Measurements from ENCODE around the gene SLC19A3.
"Not testable (repeated sequence)": the region's sequence is repeated elsewhere in the genome, so short reads cannot be mapped to it uniquely, and the experiment has no call there.

The SLC19A3 gene

DNA sequence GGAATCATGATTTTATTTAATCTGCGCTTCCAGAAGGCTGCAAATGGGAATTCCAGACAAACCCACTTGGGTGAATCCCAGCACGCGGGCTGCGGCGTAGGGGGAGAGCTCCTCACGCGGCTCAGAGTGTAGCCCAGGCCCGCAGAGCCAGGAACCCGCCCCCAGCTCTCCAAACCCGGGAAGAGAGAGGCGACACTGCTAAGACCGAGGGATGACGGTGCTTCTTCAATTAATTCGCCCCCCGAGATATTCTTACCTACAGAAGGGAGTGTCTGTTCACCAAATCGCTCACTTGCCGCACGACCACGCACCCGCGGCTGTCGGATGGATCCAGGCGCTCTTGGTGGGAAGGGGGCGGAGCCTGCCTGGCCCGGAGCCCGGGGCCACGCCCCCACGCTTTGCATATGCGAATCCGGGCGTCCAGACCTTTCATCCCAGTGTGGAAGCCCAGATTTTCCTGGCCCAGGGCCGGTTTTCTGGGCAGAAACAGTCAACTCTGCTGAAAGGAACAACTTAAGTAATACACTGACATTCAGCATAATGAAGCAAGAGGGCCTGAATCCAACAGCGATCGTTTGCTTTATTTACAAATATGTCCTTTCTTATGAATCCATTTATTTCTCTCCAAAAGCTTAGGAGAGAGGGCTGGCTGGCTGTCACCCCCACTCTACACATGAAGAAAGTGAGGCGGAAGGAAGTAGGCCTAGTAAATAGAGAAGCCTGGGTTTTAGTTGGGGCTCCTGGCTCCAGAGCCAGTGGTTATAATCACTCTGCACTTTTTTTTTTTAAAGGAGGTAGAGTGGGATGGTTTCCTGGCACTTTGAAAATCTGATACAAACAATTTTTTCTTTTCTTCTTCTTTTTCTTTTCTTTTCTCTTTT lies at the start of gene SLC19A3:
Gene SLC19A3 (minus strand): TSS at position 342 of the 881 bp plus-strand sequence. CDS start 15,710 bp downstream, outside the sequence.
- no peak for FAIRE-seq

GRCh38 chr2:227766373-227766883 lies 48.6 kb upstream of the SLC19A3 start:
- peak; percentile 53 for DNase-seq (ENCODE audit: extremely low spot score, insufficient read length, low read depth)
- peak; percentile 85 for FAIRE-seq

More for the DNA sequence above, at the start of gene SLC19A3:
- no peak for DNase-seq (ENCODE audit: extremely low spot score, insufficient read length, low read depth)

DNA sequence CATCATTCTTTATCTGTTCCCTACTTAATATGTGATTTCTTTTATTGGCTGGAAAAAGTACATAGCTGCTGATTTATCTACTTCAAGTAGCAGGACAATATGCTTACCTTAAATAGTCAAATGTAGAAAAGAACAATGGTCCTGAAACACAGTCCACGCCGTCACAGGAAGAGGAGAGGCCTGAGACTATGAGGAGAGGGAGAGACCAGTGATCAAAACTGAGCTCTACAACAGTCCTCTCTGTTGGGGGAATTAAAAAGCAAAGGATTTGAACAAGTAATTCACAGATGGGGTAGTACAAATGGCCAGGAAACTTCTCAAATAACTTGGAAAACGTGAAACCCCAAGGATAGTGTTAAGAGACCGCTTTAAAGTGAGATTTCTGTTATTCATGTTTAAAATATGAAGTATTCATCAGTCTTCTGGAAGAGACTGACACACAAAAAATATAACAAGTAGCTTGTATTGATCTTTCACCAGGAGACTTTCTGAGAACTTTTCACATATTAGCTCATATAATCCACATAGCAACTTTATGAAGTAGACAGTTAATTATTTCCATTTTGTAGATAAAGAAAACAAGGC lies 48.1 kb upstream of the SLC19A3 start:
- no peak for FAIRE-seq
- DNase-seq (ENCODE audit: extremely low spot score, insufficient read length, low read depth): no peak

DNA sequence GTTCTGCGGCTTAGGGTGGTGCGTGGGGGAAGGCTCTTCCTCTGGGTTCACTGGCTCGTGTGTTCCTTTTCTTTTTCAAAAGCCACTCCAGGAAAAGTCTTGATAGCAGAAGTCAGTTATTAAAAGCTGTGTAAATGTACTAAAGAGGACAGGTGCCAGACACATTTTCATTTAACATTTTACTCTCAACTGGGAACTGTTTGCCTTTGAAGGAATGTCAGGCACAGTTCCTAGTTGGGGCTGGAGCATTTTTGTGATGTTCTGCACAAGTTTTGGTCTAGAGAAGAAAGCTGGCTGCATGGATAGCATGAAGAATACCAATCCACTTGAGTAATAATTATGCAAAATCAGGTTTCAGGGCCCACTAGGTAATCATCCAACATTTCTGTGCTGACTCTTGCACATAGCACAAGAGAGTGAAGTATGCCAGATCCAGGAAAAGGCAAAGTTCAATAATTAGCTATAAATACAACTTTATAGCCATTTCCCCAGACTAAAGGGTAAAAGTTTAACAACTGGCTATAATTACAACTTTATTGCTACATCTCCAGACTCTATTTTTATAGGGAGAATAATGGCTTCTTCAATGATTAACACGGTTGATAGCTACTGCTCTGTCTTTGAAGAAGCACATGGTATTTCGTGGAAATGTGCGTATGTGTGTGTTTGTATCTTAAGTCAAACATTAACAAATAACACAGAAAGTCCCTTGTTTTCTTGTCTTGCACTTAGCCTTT lies 44.1 kb upstream of the SLC19A3 start:
- DNase-seq (ENCODE audit: extremely low spot score, insufficient read length, low read depth) (no peak), FAIRE-seq (no peak)

DNA sequence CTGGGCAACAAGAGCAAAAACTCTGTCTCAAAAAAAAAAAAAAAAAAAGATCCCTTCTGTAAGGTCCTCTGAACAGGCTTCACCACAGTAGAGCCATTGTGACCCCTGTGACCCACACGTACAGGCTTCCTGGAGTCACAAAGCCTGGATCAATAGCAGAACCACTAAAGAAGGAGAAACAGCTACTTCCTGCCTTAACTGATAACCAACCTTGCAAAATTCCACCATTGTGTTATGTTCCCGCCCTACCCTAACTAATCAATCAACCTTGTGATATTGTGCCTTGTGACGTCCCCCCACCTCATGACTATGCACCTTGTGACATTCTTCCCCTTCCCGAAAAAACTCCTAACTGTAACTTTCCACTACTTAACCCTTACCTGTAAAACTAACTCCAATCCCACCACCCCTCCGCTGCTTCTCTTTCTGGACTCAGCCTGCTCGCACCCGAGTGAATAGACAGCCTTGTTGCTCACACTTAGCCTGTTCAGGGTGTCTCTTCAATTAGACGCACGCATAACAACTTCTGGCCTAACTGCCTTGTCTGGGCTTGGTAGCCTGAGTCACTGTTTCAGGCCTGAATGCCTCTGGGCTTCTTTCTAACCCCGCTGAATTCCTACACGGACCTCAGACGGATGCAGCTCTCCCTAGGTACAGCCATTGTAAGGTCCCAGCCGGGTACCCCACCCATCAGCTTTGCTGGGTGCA lies 41.7 kb upstream of the SLC19A3 start:
- no peak for DNase-seq (ENCODE audit: extremely low spot score, insufficient read length, low read depth)
- no peak for FAIRE-seq

GRCh38 chr2:227756261-227756660 lies 38.4 kb upstream of the SLC19A3 start:
- not testable (repeated sequence) for FAIRE-seq; DNase-seq (ENCODE audit: extremely low spot score, insufficient read length, low read depth)

DNA sequence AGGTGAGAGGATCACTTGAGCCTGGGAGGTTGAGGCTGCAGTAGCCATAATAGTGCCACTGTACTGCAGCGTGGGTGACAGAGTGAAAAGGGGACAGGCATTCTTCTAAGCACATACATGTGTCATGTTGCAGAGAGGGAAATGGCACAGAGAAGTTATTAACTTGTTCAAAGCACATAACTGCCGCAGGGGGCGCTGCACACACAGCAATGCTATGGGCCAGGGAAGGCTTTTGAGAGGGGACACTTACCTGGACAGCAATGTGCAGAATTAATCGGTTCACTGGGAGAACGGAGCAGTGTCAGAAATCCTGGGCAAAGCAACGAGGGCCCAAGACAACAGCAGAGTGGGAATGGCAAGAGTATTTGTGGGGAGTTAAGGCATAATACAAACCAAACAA lies 30.3 kb upstream of the SLC19A3 start:
- no peak for DNase-seq (ENCODE audit: extremely low spot score, insufficient read length, low read depth)
- no peak for FAIRE-seq

GRCh38 chr2:227745594-227745993 lies 27.8 kb upstream of the SLC19A3 start, which contains the start of gene SCYGR8:
TSS of gene SCYGR8 (plus strand) at chr2:227745894. CDS start at chr2:227745894, 0 bp downstream.
- FAIRE-seq (no peak), DNase-seq (ENCODE audit: extremely low spot score, insufficient read length, low read depth) (no peak)

GRCh38 chr2:227740705-227741104 lies 22.9 kb upstream of the SLC19A3 start:
- not testable (repeated sequence) for DNase-seq (ENCODE audit: extremely low spot score, insufficient read length, low read depth)

DNA sequence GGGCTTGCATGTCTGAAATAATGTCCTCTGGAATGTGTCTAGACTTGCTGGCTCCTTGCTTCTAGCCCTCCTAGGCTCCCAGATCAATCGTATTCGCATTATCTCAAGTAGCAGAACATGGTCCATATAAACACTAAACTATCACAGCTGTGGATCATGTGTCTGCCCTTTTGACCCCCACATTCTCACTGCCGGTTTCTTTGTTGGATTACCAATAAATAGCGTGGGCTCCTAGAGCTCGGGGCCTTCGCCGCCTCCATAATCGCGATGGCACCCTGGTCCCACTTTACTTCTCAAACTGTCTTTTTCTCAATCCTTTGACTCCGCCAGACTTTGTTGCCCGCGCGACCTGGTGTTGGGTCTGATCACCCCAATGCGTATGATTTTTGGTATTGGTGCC lies 21.5 kb upstream of the SLC19A3 start:
- FAIRE-seq (no peak), DNase-seq (ENCODE audit: extremely low spot score, insufficient read length, low read depth) (no peak)

More at GRCh38 chr2:227740705-227741104, 22.9 kb upstream of the SLC19A3 start:
- not testable (repeated sequence) for FAIRE-seq

DNA sequence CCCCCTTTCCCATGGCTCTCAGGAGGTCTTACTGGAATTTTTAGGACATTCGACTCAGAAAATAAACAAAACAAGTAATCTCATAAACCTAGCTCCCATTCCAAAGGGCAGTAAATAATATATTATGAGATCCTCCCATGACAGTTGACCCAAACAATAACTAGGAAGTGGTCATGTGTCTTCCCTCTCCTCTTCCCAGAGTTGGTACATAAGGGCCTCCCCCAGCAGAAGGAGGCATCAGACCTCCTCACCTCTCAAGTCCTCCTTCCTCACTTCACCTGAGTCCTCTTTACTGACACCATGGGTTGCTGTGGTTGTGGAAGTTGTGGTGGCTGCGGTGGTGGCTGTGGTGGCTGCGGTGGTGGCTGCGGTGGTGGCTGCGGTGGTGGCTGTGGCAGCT lies 10.2 kb upstream of the SLC19A3 start, which contains the start of gene SCYGR7:
Gene SCYGR7 (plus strand): TSS at position 301 of the 400 bp plus-strand sequence. CDS start 0 bp downstream, at position 301.
- FAIRE-seq: no peak

GRCh38 chr2:227724394-227725039 lies 6.7 kb upstream of the SLC19A3 start, which contains the start of gene SCYGR6:
TSS of gene SCYGR6 (minus strand) at chr2:227724757. CDS start at chr2:227724757, 0 bp downstream.
- DNase-seq (ENCODE audit: extremely low spot score, insufficient read length, low read depth): no peak
- no peak for FAIRE-seq

More for the DNA sequence above, 10.2 kb upstream of the SLC19A3 start, which contains the start of gene SCYGR7:
- DNase-seq (ENCODE audit: extremely low spot score, insufficient read length, low read depth): no peak

DNA sequence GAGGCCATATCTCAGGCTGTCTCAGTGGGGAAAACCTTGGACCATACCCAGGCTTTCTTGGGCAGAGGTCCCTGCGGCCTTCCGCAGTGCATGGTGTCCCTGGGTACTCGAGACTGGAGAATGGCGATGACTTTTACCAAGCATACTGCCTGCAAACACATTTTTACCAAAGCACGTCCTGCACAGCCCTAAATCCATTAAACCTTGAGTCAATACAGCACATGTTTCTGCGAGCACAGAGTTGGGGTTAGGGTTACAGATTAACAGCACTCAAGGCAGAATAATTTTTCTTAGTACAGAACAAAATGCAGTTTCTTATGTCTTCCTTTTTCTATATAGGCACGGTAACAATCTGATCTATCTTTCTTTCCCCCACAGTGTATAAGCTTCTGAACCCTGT lies 5.0 kb upstream of the SLC19A3 start:
- FAIRE-seq; DNase-seq (ENCODE audit: extremely low spot score, insufficient read length, low read depth): not testable (repeated sequence)

GRCh38 chr2:227720680-227721079 lies 2.9 kb upstream of the SLC19A3 start:
- FAIRE-seq (no peak), DNase-seq (ENCODE audit: extremely low spot score, insufficient read length, low read depth) (no peak)

GRCh38 chr2:227719641-227720040 lies 1.8 kb upstream of the SLC19A3 start:
- DNase-seq (ENCODE audit: extremely low spot score, insufficient read length, low read depth): no peak
- no peak for FAIRE-seq

- DNase-seq (ENCODE audit: extremely low spot score, insufficient read length, low read depth) (no peak), FAIRE-seq (no peak)
These were observed 1.3 kb downstream of the SLC19A3 start for GRCh38 chr2:227716501-227716900.

- no peak for DNase-seq (ENCODE audit: extremely low spot score, insufficient read length, low read depth)
- no peak for FAIRE-seq
These were observed 4.5 kb downstream of the SLC19A3 start for GRCh38 chr2:227713291-227713690.

GRCh38 chr2:227710986-227711385 lies 6.8 kb downstream of the SLC19A3 start:
- DNase-seq (ENCODE audit: extremely low spot score, insufficient read length, low read depth): no peak
- no peak for FAIRE-seq

DNA sequence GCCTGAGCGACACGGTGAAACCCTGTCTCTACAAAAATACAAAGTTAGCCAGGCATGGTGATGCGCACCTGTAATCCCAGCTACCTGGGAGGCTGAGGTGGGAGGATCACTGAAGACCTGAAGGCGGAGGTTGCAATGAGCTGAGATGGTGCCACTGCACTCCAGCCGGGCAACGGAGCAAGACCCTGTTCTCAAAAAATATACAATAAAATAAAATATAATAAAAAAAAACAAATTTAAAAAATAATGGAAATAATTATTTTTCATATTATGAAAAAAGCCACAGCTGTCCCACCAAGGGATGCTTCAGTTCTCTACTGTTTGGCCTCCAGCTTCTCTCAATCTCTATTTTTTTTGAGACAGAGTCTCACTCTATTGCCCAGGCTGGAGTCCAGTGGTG lies 10.4 kb downstream of the SLC19A3 start:
- DNase-seq (ENCODE audit: extremely low spot score, insufficient read length, low read depth) (no peak), FAIRE-seq (no peak)

Measured in GM18507 (cell line).